K562 (cell line): ENCODE data around the gene UBR3. TPM values are rescaled to one million over a fixed set of nuclear protein-coding genes. Genes with fewer than 3 reads are reported as not detected.

Experiments
- ATF3 ChIP-seq, 2 experiments: fragments of 450-650 bp in 1 of 2; sonication (generic) in 1 of 2; formaldehyde crosslinking in 1 of 2; IDR thresholded peaks in 1 of 2; conservative IDR thresholded peaks in 1 of 2; 2 replicates each; pipeline versions ENCODE4 v1.6.1 to v1.8.1; 2016 to 2023; ENCODE audit warnings: mild to moderate bottlenecking in 2 of 2, moderate library complexity in 2 of 2, inconsistent platforms in 1 of 2, missing genetic modification reagents in 1 of 2
- DMBX1 ChIP-seq: fragments of 250-450 bp; sonication (Bioruptor Pico); IDR thresholded peaks from 2 replicates; pipeline ENCODE4 v1.8.0; 2022; ENCODE audit warnings: inconsistent platforms, mild to moderate bottlenecking, moderate library complexity, borderline replicate concordance
- DPF2 ChIP-seq: fragments of 450-650 bp; IDR thresholded peaks from 2 replicates; pipeline ENCODE4 v1.6.1; 2016
- ETV6 ChIP-seq, 3 experiments: fragments of 150-350 bp in 1 of 3; sonication (generic) in 1 of 3; formaldehyde crosslinking in 1 of 3; IDR thresholded peaks; 2 replicates each; pipeline versions ENCODE4 v1.6.1 to v1.8.0; 2014 to 2022; ENCODE audit warnings: borderline replicate concordance in 2 of 3, low read depth in 2 of 3, antibody characterized with exemption in 1 of 3, low read length in 1 of 3, mild to moderate bottlenecking in 1 of 3, missing genetic modification reagents in 1 of 3
- GATAD2A ChIP-seq: fragments of 450-650 bp; IDR thresholded peaks from 2 replicates; pipeline ENCODE4 v1.6.1; 2017
- HCFC1 ChIP-seq: IDR thresholded peaks from 2 replicates; pipeline ENCODE4 v1.6.1; 2012; ENCODE audit warnings: low read depth, low read length, improper control_type of control experiment
- ILF3 ChIP-seq: fragments of 450-650 bp; IDR thresholded peaks from 2 replicates; pipeline ENCODE4 v1.6.1; 2018; ENCODE audit warnings: antibody characterized with exemption, mild to moderate bottlenecking, moderate library complexity, borderline replicate concordance
- RAD21 ChIP-seq, 2 experiments: fragments of 250-450 bp in 1 of 2; fragments of 450-650 bp in 1 of 2; sonication (Bioruptor Pico) in 1 of 2; formaldehyde crosslinking in 1 of 2; IDR thresholded peaks in 1 of 2; conservative IDR thresholded peaks in 1 of 2; 2 replicates each; pipeline versions ENCODE4 v1.4.0 to v1.8.0; 2020 to 2022; ENCODE audit warnings: mild to moderate bottlenecking in 2 of 2, moderate library complexity in 1 of 2
- SPI1 ChIP-seq: IDR thresholded peaks from 2 replicates; pipeline ENCODE4 v1.6.1; 2011; ENCODE audit warnings: low read depth, low read length, control low read depth, borderline replicate concordance
- TAF1 ChIP-seq: IDR thresholded peaks from 2 replicates; pipeline ENCODE4 v1.6.1; 2011; ENCODE audit warnings: mild to moderate bottlenecking, low read length, moderate library complexity; ENCODE audit not compliant: insufficient read depth, control insufficient read depth, severe bottlenecking; ENCODE audit errors: extremely low read depth
- TEAD4 ChIP-seq, 2 experiments: sonication (generic) in 1 of 2; formaldehyde crosslinking in 1 of 2; IDR thresholded peaks; 2 replicates each; pipeline versions ENCODE4 v1.6.1 to v1.8.0; 2012 to 2022; ENCODE audit warnings: borderline replicate concordance in 1 of 2, inconsistent platforms in 1 of 2, low read length in 1 of 2, mild to moderate bottlenecking in 1 of 2, missing genetic modification reagents in 1 of 2
- THAP12 ChIP-seq: fragments of 250-450 bp; sonication (Bioruptor Pico); IDR thresholded peaks from 2 replicates; pipeline ENCODE4 v1.9.0; 2021; ENCODE audit warnings: mild to moderate bottlenecking, inconsistent platforms
- ZNF140 ChIP-seq: fragments of 250-450 bp; sonication (Bioruptor Pico); IDR thresholded peaks from 2 replicates; pipeline ENCODE4 v1.8.0; 2021; ENCODE audit warnings: moderate library complexity, mild to moderate bottlenecking, inconsistent platforms
- ZNF282 ChIP-seq: sonication (generic); formaldehyde crosslinking; IDR thresholded peaks from 2 replicates; pipeline ENCODE4 v1.8.1; 2023; ENCODE audit warnings: missing genetic modification reagents
- ZNF583 ChIP-seq: fragments of 250-450 bp; sonication (Bioruptor Pico); IDR thresholded peaks from 2 replicates; pipeline ENCODE4 v1.4.0; 2020
- ZNF655 ChIP-seq: fragments of 250-450 bp; sonication (Bioruptor Pico); IDR thresholded peaks from 2 replicates; pipeline ENCODE4 v1.5.0; 2021
- ZNF668 ChIP-seq: fragments of 250-450 bp; sonication (Bioruptor Pico); IDR thresholded peaks from 2 replicates; pipeline ENCODE4 v1.8.0; 2022; ENCODE audit warnings: mild to moderate bottlenecking, inconsistent platforms
- polyA plus RNA-seq, 8 experiments: library from polyadenylated mRNA; depleted of rRNA in 4 of 8; stranded (reverse) in 5 of 8; unstranded in 3 of 8; fragments of >200 nt; fragmentation: Nextera tagmentation in 2 of 8; fragmentation: Illumina TruSeq in 1 of 8; extraction: Ambion mirVana in 2 of 8; extraction: Trizol in 1 of 8; gene quantifications; 2 replicates each; pipeline versions ENCODE4 v1.2.1 to v1.2.3, GENCODE V29; 2011 to 2014; ENCODE audit warnings: inconsistent platforms in 1 of 8, missing spikeins in 1 of 8
- total RNA-seq, 7 experiments: library from RNA; depleted of rRNA in 6 of 7; stranded (reverse); fragments of >200 nt in 6 of 7; fragmentation: Illumina TruSeq in 2 of 7; extraction: Trizol in 2 of 7; gene quantifications; 2 replicates each; pipeline versions ENCODE4 v1.2.1 to v1.2.3, GENCODE V29; 2011 to 2021; ENCODE audit warnings: low replicate concordance in 1 of 7
- TF ChIP-seq, protein P1 (sequence below): conservative IDR thresholded peaks from 2 replicates; pipeline ENCODE4 v1.6.1; 2011; ENCODE audit warnings: low read depth, mild to moderate bottlenecking, low read length; ENCODE audit not compliant: control insufficient read depth

UBR3 gene
- total and polyA plus RNA-seq, 9 of the 15 experiments (the other 6 are each of a cell fraction or from before 2014, with no cell fraction given), result 14.4 to 63.5 (median 40.4) TPM

- TF ChIP-seq TAF1 (peak; percentile 96), ZNF140 (CRISPR knock-in tag) (no peak), ETV6 (IDR thresholded peaks at IDR 0.05; ENCODE audit: borderline replicate concordance in 1 of 2, low read depth in 2 of 2, low read length in 1 of 2) (no peak), ETV6 (CRISPR knock-in tag; IDR thresholded peaks at IDR 0.05; ENCODE audit: borderline replicate concordance) (no peak), ZNF655 (CRISPR knock-in tag) (no peak), THAP12 (CRISPR knock-in tag) (peak; percentile 78), DMBX1 (CRISPR knock-in tag) (0 out of 2 replicates have a peak, but pooled peaks have one; percentile 48), DPF2 (0 out of 2 replicates have a peak, but pooled peaks have one; percentile 3), SPI1 (peak; percentile 22; the same call in 1 of the 2 replicates), GATAD2A (no peak), HCFC1 (peak; percentile 15; the same call in 1 of the 2 replicates), TEAD4 (IDR thresholded peaks at IDR 0.05; ENCODE audit: low read length) (no peak; the same call in 1 of the 2 replicates), TEAD4 (CRISPR knock-in tag; IDR thresholded peaks at IDR 0.05; ENCODE audit: borderline replicate concordance) (no peak), RAD21 (CRISPR knock-in tag; conservative IDR thresholded peaks at IDR 0.05 in 1 of 2, IDR thresholded peaks at IDR 0.05 in 1 of 2) (peak in 1 of 2 experiments; percentile 14; a peak in 1 of 4 replicates), ZNF668 (CRISPR knock-in tag) (no peak), ZNF282 (CRISPR knock-in tag) (0 out of 2 replicates have a peak, but pooled peaks have one; percentile 38), ZNF583 (CRISPR knock-in tag) (peak; percentile 38; the same call in 1 of the 2 replicates), ATF3 (IDR thresholded peaks at IDR 0.05) (no peak), ATF3 (CRISPR knock-in tag; conservative IDR thresholded peaks at IDR 0.05) (peak; percentile 32; the same call in 1 of the 2 replicates), ILF3 (0 out of 2 replicates have a peak, but pooled peaks have one; percentile 72)
- TF ChIP-seq, protein P1, sequence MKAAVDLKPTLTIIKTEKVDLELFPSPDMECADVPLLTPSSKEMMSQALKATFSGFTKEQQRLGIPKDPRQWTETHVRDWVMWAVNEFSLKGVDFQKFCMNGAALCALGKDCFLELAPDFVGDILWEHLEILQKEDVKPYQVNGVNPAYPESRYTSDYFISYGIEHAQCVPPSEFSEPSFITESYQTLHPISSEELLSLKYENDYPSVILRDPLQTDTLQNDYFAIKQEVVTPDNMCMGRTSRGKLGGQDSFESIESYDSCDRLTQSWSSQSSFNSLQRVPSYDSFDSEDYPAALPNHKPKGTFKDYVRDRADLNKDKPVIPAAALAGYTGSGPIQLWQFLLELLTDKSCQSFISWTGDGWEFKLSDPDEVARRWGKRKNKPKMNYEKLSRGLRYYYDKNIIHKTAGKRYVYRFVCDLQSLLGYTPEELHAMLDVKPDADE, result peak; percentile 34; the same call in 1 of the 2 replicates
Observed at GRCh38 chr2:169827272-169828140, at the start of gene UBR3 (continued).
